GM12865 (cell line): Measurements from ENCODE around the gene HDLBP.
"Not testable (repeated sequence)": the region's sequence is repeated elsewhere in the genome, so short reads cannot be mapped to it uniquely, and the experiment has no call there.

Experiments
- DNase-seq: peaks from one replicate; pipeline ENCODE4 v3.0.0; 2010; ENCODE audit warnings: low read depth
- H3K4me3 ChIP-seq: 2 replicates; pipeline ENCODE4 v1.5.1; 2011; ENCODE audit warnings: mild to moderate bottlenecking, low read depth, low read length, control low read depth
- TF ChIP-seq, protein P1 (sequence below): IDR thresholded peaks from 2 replicates; pipeline ENCODE4 v1.5.1; 2011; ENCODE audit warnings: low read length, control low read depth, low read depth, inconsistent platforms; ENCODE audit not compliant: insufficient read depth; ENCODE audit errors: missing control alignments

HDLBP gene

DNA sequence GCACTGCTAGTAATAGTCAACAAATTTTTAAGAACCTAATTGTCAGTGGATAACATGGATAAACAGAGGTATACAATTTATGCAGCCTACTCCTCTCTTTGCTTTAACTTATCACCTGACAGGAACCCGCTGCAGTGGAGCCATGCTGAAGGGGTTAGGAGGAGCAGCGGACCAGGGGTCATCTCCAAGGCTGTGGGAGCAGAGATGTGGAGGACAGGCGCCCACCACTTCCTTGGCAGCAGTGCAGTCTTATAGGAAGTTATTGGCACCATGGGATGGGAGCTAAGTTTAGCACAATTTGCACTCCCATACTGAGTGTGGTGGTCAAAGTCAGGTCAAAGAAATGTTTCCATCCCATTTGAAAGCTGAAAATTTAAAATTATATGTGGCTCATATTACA lies 35.6 kb downstream of the HDLBP start:
- H3K4me3 ChIP-seq = no peak overlapping the region
- TF ChIP-seq, protein P1, sequence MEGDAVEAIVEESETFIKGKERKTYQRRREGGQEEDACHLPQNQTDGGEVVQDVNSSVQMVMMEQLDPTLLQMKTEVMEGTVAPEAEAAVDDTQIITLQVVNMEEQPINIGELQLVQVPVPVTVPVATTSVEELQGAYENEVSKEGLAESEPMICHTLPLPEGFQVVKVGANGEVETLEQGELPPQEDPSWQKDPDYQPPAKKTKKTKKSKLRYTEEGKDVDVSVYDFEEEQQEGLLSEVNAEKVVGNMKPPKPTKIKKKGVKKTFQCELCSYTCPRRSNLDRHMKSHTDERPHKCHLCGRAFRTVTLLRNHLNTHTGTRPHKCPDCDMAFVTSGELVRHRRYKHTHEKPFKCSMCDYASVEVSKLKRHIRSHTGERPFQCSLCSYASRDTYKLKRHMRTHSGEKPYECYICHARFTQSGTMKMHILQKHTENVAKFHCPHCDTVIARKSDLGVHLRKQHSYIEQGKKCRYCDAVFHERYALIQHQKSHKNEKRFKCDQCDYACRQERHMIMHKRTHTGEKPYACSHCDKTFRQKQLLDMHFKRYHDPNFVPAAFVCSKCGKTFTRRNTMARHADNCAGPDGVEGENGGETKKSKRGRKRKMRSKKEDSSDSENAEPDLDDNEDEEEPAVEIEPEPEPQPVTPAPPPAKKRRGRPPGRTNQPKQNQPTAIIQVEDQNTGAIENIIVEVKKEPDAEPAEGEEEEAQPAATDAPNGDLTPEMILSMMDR = no peak
- DNase-seq = no peak

DNA sequence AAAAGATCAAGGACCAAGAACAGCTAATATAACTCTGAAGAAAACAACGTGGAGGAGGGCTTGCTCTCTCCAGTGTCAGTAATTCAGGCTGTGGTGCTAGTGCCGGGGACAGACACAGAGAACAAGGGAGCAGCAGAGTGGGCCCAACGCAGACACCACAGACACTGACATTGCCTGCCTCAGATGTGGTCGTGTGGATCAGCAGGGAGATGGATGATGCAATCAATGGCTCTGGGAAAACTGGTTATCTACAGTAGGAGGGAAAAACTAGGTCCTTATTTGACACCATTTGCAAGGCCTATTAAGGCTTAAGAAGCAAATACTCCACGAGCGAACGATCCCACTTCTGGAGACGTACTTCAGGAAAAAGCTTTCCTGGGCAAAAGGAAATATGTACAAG lies 36.1 kb downstream of the HDLBP start:
- no peak for DNase-seq
- no peak overlapping the region for H3K4me3 ChIP-seq
- TF ChIP-seq, protein P1 = no peak

DNA sequence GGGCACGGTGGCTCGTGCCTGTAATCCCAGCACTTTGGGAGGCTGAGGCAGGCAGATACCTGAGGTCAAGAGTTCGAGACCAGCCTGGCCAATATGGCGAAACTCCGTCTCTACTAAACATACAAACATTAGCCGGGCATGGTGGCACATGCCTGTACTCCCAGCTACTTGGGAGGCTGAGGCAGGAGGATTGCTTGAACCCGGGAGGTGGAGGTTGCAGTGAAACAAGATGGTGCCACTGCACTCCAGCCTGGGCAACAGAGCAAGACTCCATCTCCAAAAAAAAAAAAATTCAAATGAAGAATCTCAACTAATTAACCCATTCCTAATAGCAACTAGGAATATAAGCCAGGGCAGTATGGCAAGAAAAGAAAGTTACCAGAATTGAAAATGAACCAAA lies 37.2 kb downstream of the HDLBP start:
- DNase-seq, H3K4me3 ChIP-seq: not testable (repeated sequence)

DNA sequence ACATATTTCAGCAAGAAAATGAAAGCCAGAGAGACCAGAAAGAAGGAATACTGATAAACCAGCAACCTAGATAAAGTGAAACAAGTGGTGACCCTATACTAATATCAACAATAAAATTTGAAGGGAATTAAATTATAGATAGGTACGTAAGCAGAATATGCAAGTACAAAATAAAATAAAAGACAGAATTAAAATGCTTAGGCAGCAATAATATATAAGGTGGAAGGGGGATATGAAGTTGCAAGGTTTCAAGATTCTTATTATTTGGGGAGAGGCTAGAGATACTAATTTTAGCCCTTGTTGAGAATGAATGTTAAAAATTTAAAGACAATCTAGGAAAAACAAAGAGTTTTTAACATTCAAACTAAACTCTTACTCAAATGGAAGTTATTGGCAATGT lies 39.6 kb downstream of the HDLBP start:
- TF ChIP-seq, protein P1 = no peak
- no peak for DNase-seq
- H3K4me3 ChIP-seq = no peak overlapping the region

DNA sequence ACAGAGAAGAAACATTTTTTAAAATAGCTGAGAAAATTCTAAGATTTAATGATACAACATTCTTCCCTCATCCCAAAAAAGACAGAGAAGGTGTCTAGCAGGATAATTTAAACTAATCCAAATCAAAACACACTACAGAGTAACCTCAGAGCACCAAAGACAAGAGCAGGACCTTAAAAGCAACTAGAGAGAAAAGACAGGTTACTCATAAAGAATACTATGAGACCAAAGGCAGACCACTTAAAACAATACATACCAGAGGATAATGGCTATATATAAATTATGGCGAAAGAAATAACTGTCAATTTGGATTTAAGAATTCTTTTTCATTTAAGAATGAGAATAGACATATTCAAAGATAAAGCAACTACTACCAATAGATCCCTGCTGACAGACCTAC lies 40.0 kb downstream of the HDLBP start:
- H3K4me3 ChIP-seq = no peak overlapping the region
- no peak for DNase-seq
- TF ChIP-seq, protein P1 = no peak

DNA sequence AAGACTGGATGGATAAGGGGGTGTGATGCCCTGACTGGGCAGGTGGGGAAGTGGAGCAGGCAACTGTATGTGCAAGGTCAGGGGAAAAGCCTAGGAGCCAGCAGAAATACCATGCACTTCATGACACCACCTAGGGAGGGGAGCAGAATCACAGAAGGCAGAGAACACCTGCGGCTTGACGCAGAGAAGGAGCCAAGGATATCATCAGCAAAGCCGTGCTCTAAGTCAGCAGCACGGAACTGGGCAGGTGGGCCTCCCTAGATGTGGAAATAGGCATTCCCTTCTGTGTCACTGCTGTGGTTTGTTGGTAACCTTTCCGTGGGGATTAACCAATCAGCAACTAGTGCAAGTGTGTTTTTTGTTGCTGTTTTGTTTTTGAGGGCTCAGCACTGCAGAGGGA lies 41.3 kb downstream of the HDLBP start:
- TF ChIP-seq, protein P1 = no peak
- H3K4me3 ChIP-seq = no peak overlapping the region
- no peak for DNase-seq

DNA sequence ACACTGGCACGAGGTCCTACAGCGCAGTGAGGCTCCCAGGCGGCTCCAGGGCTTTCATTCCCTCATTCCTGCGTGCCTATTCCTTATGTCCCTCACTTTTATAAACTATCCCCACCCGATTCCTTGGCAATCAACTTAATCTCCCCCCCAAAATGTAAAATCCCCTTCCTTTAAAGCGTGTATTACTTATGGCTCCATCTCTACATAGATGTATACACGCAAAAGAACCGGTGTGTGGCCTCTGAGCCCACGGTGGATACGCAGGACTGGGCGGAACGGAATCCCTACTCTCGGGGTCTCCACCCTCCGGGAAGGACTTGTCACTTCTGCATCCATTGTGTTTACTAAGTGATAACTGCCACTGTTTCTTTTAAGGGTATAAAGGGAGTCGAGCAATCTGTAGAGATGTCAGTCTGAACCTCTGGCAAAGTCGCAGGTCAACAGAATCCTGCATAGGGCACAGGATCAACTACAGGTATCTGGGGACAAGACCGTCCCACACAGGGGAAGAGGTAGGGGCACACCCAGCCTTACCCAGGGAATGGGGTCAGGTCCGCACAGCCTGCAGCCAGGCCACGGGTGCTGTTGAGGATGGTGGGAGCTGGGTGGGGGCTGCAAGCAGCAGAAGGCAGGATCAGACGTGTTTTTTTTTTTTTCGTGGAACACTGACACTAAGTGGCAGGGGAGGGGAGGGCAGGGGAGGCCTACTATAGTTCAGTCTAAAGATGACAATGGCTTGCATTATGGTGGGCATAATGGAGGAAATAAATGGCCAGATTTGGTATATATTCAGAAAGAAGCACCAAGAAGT lies 42.1 kb downstream of the HDLBP start:
- H3K4me3 ChIP-seq = peak overlapping the region; percentile 90
- TF ChIP-seq, protein P1 = no peak
- no peak for DNase-seq
